Neural cell (in vitro differentiated cells): Measurements from ENCODE around the gene SDCBP2. TPM values are rescaled to one million over a fixed set of nuclear protein-coding genes. Genes with fewer than 3 reads are reported as not detected.

Experiments used
- H2AFZ ChIP-seq: fragments of 200-600, 300-800 bp; sonication (generic), shearing (Covaris generic); 2 replicates; pipeline ENCODE4 v1.6.0; 2014; ENCODE audit warnings: low read depth, mild to moderate bottlenecking, antibody characterized with exemption, low read length, moderate library complexity
- H3F3A ChIP-seq: fragments of 200-600 bp; shearing (Covaris generic); 2 replicates; pipeline ENCODE4 v1.6.1; 2016; ENCODE audit warnings: mild to moderate bottlenecking, moderate library complexity, mixed read lengths, antibody characterized with exemption, low read length; ENCODE audit not compliant: insufficient read depth, poor library complexity, severe bottlenecking
- H3K27ac ChIP-seq: fragments of 200-600, 300-800 bp; sonication (generic), shearing (Covaris generic); 2 replicates; pipeline ENCODE4 v1.5.1; 2014; ENCODE audit warnings: mild to moderate bottlenecking, low read length, moderate library complexity
- H3K27me3 ChIP-seq: fragments of 300-800, 200-600 bp; sonication (generic), shearing (Covaris generic); 2 replicates; pipeline ENCODE4 v1.6.0; 2014; ENCODE audit warnings: mild to moderate bottlenecking, low read depth, low read length, moderate library complexity; ENCODE audit not compliant: insufficient read depth
- H3K36me3 ChIP-seq: fragments of 300-800, 200-600 bp; sonication (generic), shearing (Covaris generic); 2 replicates; pipeline ENCODE4 v1.5.1; 2014; ENCODE audit warnings: mild to moderate bottlenecking, antibody characterized with exemption, low read length, moderate library complexity; ENCODE audit not compliant: insufficient read depth
- H3K4me2 ChIP-seq: fragments of 300-800, 200-600 bp; sonication (generic), shearing (Covaris generic); 2 replicates; pipeline ENCODE4 v1.6.0; 2014; ENCODE audit warnings: mild to moderate bottlenecking, low read length
- H3K4me3 ChIP-seq: fragments of 300-800, 200-600 bp; sonication (generic), shearing (Covaris generic); 2 replicates; pipeline ENCODE4 v1.5.1; 2014; ENCODE audit warnings: mild to moderate bottlenecking, low read length, moderate library complexity
- H3K79me2 ChIP-seq: fragments of 200-600 bp; shearing (Covaris generic); replicated peaks from 2 replicates; pipeline ENCODE4 v1.6.0; 2014; ENCODE audit warnings: mild to moderate bottlenecking, low read length, moderate library complexity; ENCODE audit not compliant: insufficient read depth
- H3K9ac ChIP-seq: fragments of 300-800, 200-600 bp; sonication (generic), shearing (Covaris generic); 2 replicates; pipeline ENCODE4 v1.6.1; 2016; ENCODE audit warnings: mild to moderate bottlenecking, low read length, mixed read lengths
- H3K9me2 ChIP-seq: fragments of 200-600 bp; shearing (Covaris generic); 2 replicates; pipeline ENCODE4 v1.6.1; 2016; ENCODE audit warnings: mild to moderate bottlenecking, low read length, mixed read lengths; ENCODE audit not compliant: insufficient read depth
- H3K9me3 ChIP-seq: fragments of 200-600, 300-800 bp; sonication (generic), shearing (Covaris generic); 2 replicates; pipeline ENCODE4 v1.6.1; 2016; ENCODE audit warnings: mild to moderate bottlenecking, mixed run types, low read length, moderate library complexity, mixed read lengths
- H4K20me1 ChIP-seq: fragments of 200-600 bp; shearing (Covaris generic); 2 replicates; pipeline ENCODE4 v1.6.1; 2016; ENCODE audit warnings: mild to moderate bottlenecking, mixed run types; ENCODE audit not compliant: insufficient read depth
- EP300 ChIP-seq: fragments of 450-650 bp; conservative IDR thresholded peaks from 2 replicates; pipeline ENCODE4 v1.6.1; 2014; ENCODE audit warnings: antibody characterized with exemption, mild to moderate bottlenecking, moderate library complexity; ENCODE audit not compliant: poor library complexity, severe bottlenecking
- MXI1 ChIP-seq: fragments of 450-650 bp; conservative IDR thresholded peaks from 2 replicates; pipeline ENCODE4 v1.6.1; 2014; ENCODE audit warnings: antibody characterized with exemption, mild to moderate bottlenecking; ENCODE audit not compliant: poor library complexity, severe bottlenecking
- REST ChIP-seq: IDR thresholded peaks from 2 replicates; pipeline ENCODE4 v1.6.1; 2012; ENCODE audit warnings: borderline replicate concordance
- SMC3 ChIP-seq: fragments of 450-650 bp; conservative IDR thresholded peaks from 2 replicates; pipeline ENCODE4 v1.6.1; 2014; ENCODE audit warnings: antibody characterized with exemption, mild to moderate bottlenecking, moderate library complexity; ENCODE audit not compliant: poor library complexity
- TAF1 ChIP-seq: IDR thresholded peaks from 2 replicates; pipeline ENCODE4 v1.6.1; 2012; ENCODE audit warnings: low read depth
- polyA plus RNA-seq: library from polyadenylated mRNA; depleted of rRNA; stranded (reverse); fragments of >200 nt; gene quantifications from 2 replicates; pipeline ENCODE4 v1.2.3, GENCODE V29; 2014

The SDCBP2 gene
- polyA plus RNA-seq, 1 donor from 2014 or later = 5.2 TPM

- no peak for TF ChIP-seq SMC3
- no peak overlapping the region for H2AFZ ChIP-seq
- no peaks in the 10 kb centered on the region for H3K9me3 ChIP-seq
- no peaks in the 10 kb centered on the region for H3K27me3 ChIP-seq
- no peaks in the 10 kb centered on the region for H3K79me2 ChIP-seq
- no peaks in the 10 kb centered on the region for H3F3A ChIP-seq
- no peak overlapping the region for H3K4me3 ChIP-seq
- H3K36me3 ChIP-seq = no peaks in the 10 kb centered on the region
- no peaks in the 10 kb centered on the region for H3K9me2 ChIP-seq
- H3K4me2 ChIP-seq = no peak overlapping the region
- no peaks in the 10 kb centered on the region for H4K20me1 ChIP-seq
- no peak overlapping the region for H3K9ac ChIP-seq
- no peak overlapping the region for H3K27ac ChIP-seq
Observed at GRCh38 chr20:1300083-1300840, 28.7 kb downstream of the SDCBP2 start.

- H3K79me2 ChIP-seq = no peaks in the 10 kb centered on the region
- no peak overlapping the region for H3K4me3 ChIP-seq
- no peak overlapping the region for H3K4me2 ChIP-seq
- H3K9me2 ChIP-seq = no peaks in the 10 kb centered on the region
- no peak overlapping the region for H3K27ac ChIP-seq
- no peaks in the 10 kb centered on the region for H3F3A ChIP-seq
- no peak overlapping the region for H3K9ac ChIP-seq
- no peaks in the 10 kb centered on the region for H3K36me3 ChIP-seq
- TF ChIP-seq TAF1 = no peak
- no peaks in the 10 kb centered on the region for H4K20me1 ChIP-seq
- no peaks in the 10 kb centered on the region for H3K27me3 ChIP-seq
- no peaks in the 10 kb centered on the region for H3K9me3 ChIP-seq
- no peak overlapping the region for H2AFZ ChIP-seq
Observed at GRCh38 chr20:1299522-1299921, 29.4 kb downstream of the SDCBP2 start.

- H3K4me2 ChIP-seq = no peak overlapping the region
- no peaks in the 10 kb centered on the region for H3K9me3 ChIP-seq
- no peak overlapping the region for H3K4me3 ChIP-seq
- no peaks in the 10 kb centered on the region for H3K79me2 ChIP-seq
- no peak overlapping the region for H2AFZ ChIP-seq
- no peaks in the 10 kb centered on the region for H4K20me1 ChIP-seq
- H3K27me3 ChIP-seq = no peaks in the 10 kb centered on the region
- H3K36me3 ChIP-seq = no peaks in the 10 kb centered on the region
- TF ChIP-seq EP300 (no peak), MXI1 (no peak), SMC3 (no peak), REST (no peak)
- H3K27ac ChIP-seq = no peak overlapping the region
- no peak overlapping the region for H3K9ac ChIP-seq
- no peaks in the 10 kb centered on the region for H3K9me2 ChIP-seq
- no peaks in the 10 kb centered on the region for H3F3A ChIP-seq
Observed at GRCh38 chr20:1298888-1299511, 29.9 kb downstream of the SDCBP2 start.
